GM12865 (cell line): ENCODE results near the gene CT45A10.
A peak's percentile ranks its signal among the peaks of the same experiment; 100 is the strongest.
"Not testable (repeated sequence)": the region's sequence is repeated elsewhere in the genome, so short reads cannot be mapped to it uniquely, and the experiment has no call there.

Experiments
- DNase-seq: peaks from one replicate; pipeline ENCODE4 v3.0.0; 2010; ENCODE audit warnings: low read depth
- H3K4me3 ChIP-seq: 2 replicates; pipeline ENCODE4 v1.5.1; 2011; ENCODE audit warnings: mild to moderate bottlenecking, low read depth, low read length, control low read depth
- TF ChIP-seq, protein P1 (sequence below): IDR thresholded peaks from 2 replicates; pipeline ENCODE4 v1.5.1; 2011; ENCODE audit warnings: low read length, control low read depth, low read depth, inconsistent platforms; ENCODE audit not compliant: insufficient read depth; ENCODE audit errors: missing control alignments

Gene CT45A10

DNA sequence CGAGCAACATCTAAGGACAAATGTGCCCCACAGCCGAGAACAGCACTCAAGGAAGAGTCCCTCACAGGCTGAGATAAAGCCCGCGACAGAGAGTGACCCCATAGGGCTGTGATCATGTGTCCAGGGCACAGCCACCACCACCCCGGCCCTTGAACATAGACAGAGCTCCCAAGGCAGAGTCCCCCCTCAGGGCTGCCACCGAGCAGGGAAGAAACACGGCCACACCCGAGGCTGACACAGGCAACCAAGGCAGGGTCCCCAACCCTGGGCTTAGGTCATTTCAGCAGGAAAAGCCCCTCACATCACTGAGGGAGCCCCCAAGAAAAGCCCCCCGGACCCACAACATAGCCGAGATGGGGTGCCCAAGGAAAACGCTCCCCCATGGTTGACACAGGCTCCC is 463 bp downstream of the CT45A10 start:
- TF ChIP-seq, protein P1, sequence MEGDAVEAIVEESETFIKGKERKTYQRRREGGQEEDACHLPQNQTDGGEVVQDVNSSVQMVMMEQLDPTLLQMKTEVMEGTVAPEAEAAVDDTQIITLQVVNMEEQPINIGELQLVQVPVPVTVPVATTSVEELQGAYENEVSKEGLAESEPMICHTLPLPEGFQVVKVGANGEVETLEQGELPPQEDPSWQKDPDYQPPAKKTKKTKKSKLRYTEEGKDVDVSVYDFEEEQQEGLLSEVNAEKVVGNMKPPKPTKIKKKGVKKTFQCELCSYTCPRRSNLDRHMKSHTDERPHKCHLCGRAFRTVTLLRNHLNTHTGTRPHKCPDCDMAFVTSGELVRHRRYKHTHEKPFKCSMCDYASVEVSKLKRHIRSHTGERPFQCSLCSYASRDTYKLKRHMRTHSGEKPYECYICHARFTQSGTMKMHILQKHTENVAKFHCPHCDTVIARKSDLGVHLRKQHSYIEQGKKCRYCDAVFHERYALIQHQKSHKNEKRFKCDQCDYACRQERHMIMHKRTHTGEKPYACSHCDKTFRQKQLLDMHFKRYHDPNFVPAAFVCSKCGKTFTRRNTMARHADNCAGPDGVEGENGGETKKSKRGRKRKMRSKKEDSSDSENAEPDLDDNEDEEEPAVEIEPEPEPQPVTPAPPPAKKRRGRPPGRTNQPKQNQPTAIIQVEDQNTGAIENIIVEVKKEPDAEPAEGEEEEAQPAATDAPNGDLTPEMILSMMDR, result no peak
- no peak overlapping the region for H3K4me3 ChIP-seq
- DNase-seq, result no peak

DNA sequence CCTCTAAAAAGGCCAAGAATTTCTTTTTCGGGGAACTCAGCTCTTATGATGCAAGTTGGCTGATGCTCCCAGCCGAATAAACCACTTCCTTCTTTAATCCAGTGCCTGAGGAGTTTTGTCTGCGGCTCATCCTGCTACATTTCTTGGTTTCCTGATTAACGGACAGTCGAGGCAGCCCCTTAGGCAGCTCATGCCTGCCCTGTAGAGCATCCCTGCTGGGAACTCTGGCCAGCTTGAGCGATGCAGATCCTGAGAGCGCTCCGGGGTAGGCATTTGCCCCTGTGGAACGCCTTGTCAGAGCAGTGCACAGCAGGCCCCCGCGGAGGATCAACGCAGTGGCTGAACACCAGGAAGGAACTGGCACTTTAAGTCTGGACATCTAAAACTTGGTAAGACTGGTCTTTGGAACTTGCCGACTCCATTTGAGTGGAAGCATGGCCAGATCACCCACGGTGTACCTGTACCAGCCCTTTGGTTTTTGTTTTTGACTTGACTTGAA is 3.1 kb downstream of the CT45A10 start:
- H3K4me3 ChIP-seq, result no peak overlapping the region
- DNase-seq, result no peak
- TF ChIP-seq, protein P1, result no peak

DNA sequence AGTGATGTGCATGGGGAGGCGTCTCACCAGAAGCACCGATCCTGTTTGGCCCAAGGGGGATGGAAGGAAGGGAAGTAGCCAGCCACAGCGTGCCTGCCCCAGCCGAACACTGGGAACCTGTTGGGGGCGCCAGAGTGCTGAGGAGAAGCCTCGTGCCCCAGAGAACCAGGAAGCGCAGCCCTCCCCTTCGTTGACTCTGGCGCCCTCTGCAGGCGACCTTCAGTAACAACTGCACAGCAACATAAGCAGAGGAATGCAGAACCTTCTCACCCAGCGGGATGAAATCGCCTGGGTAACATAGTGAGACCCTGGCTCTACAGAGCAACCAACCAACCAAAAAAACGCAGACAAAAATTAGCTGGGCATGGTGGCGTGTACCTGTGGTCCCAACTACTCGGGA is 4.3 kb downstream of the CT45A10 start:
- DNase-seq, result peak; percentile 37
- TF ChIP-seq, protein P1, result peak; percentile 27
- not testable (repeated sequence) for H3K4me3 ChIP-seq

DNA sequence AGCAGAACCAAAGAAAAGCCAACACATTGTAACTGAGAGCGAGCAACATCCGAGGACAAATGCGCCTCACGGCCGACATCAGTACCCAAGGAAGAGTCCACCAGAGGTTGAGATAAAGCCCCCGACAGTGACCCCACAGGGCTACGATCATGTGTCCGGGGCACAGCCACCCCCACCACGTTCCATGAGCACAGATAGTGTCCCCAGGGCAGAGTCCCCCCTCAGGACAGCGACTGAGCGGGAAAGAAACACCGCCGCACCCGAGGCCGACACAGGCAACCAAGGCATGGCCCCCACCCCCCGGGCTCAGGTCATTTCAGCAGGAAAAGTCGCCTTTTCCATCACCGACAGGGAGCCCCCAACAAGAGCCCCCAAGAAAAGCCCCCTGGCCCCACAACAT is 5.0 kb downstream of the CT45A10 start:
- not testable (repeated sequence) for DNase-seq, H3K4me3 ChIP-seq

DNA sequence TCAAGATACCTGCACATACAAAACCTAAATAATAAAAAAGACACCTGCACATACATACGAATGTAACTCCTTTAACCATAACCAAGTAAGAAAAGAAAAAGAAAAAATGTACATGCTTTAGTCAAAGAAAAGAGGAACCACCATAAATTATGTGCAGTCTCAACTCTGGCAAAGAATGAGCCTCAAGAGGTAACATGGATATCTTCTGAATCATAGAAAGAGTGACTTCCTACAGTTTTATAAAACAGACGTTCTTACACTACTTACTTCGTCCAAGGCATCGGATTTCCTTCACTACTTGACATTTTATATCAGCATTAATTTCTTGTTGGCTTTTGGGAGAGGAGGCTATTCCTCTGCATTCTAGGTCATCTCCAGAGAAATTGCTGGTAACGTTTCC is 10.5 kb downstream of the CT45A10 start:
- DNase-seq, H3K4me3 ChIP-seq: not testable (repeated sequence)

DNA sequence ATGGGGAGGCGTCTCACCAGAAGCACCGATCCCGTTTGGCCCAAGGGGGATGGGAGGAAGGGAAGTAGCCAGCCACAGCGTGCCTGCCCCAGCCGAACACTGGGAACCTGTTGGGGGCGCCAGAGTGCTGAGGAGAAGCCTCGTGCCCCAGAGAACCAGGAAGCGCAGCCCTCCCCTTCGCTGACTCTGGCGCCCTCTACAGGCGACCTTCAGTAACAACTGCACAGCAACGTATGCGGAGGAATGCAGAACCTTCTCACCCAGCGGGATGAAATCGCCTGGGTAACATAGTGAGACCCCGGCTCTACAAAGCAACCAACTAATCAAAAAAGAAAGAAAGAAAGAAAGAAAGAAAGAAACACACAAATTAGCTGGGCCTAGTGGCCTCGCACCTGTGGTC is 21.5 kb downstream of the CT45A10 start, which contains the start of gene CT45A9:
TSS of gene CT45A9 (minus strand) at position 101 of the 400 bp plus-strand sequence. CDS start 3,751 bp downstream, outside the sequence.
- not testable (repeated sequence) for H3K4me3 ChIP-seq, DNase-seq

DNA sequence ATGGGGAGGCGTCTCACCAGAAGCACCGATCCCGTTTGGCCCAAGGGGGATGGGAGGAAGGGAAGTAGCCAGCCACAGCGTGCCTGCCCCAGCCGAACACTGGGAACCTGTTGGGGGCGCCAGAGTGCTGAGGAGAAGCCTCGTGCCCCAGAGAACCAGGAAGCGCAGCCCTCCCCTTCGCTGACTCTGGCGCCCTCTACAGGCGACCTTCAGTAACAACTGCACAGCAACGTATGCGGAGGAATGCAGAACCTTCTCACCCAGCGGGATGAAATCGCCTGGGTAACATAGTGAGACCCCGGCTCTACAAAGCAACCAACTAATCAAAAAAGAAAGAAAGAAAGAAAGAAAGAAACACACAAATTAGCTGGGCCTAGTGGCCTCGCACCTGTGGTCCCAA is 38.8 kb downstream of the CT45A10 start, which contains the start of gene CT45A8:
TSS of gene CT45A8 (minus strand) at position 101 of the 400 bp plus-strand sequence. CDS start 3,755 bp downstream, outside the sequence.
- not testable (repeated sequence) for H3K4me3 ChIP-seq, DNase-seq

DNA sequence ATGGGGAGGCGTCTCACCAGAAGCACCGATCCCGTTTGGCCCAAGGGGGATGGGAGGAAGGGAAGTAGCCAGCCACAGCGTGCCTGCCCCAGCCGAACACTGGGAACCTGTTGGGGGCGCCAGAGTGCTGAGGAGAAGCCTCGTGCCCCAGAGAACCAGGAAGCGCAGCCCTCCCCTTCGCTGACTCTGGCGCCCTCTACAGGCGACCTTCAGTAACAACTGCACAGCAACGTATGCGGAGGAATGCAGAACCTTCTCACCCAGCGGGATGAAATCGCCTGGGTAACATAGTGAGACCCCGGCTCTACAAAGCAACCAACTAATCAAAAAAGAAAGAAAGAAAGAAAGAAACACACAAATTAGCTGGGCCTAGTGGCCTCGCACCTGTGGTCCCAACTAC is 56.1 kb downstream of the CT45A10 start, which contains the start of gene CT45A7:
TSS of gene CT45A7 (minus strand) at position 101 of the 400 bp plus-strand sequence. CDS start 3,747 bp downstream, outside the sequence.
- not testable (repeated sequence) for H3K4me3 ChIP-seq, DNase-seq
